Right hindlimb (tissue), 1 donor: Measurements from ENCODE around the gene SYK.
"Not testable (repeated sequence)": the region's sequence is repeated elsewhere in the genome, so short reads cannot be mapped to it uniquely, and the experiment has no call there.

Experiments used
- DNase-seq: peaks from one replicate; pipeline ENCODE4 v3.0.0-alpha.2; 2018

SYK gene

GRCh38 chr9:90882991-90883600, 81.5 kb downstream of the SYK start:
- DNase-seq: no peak

DNA sequence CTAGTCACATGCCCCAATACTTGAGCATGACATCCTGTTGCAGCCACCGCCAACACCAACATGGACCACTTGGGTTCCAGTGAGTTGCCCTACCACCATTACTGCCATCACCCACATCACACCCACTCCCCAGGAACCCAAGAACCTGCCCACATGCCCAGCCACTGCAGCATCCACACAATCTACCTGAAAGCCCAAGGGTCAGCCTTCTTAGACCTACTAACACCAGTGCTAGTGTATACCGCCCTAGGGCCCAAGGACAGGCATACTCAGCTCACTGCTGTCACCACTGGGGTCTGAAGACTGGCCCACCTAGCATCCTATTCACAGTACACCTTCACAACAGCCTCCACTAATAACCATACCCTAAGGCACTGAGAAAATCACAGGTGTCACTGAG, 82.0 kb downstream of the SYK start:
- DNase-seq: no peak

- DNase-seq: no peak
Measured at GRCh38 chr9:90884178-90884577, 82.6 kb downstream of the SYK start.

DNA sequence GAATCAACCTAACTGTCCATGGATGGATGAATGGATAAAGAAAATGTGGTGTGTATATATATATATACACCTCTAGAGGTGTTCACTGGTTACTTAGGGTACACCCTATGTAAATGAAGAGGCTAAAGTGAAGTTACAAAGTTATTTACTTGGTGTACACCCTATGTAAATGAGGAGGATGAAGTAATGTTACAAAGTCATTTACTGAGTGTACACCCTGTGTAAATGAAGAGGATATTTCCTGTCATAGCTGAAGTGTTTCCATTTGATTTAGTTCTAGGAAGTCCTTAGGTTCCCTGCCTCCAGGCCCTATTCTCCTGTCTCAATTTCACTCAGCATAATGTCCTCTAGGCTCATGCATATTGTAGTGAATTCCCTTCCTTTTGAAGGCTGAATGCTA, 85.2 kb downstream of the SYK start:
- not testable (repeated sequence) for DNase-seq

GRCh38 chr9:90888941-90889340, 87.3 kb downstream of the SYK start:
- DNase-seq: no peak

DNA sequence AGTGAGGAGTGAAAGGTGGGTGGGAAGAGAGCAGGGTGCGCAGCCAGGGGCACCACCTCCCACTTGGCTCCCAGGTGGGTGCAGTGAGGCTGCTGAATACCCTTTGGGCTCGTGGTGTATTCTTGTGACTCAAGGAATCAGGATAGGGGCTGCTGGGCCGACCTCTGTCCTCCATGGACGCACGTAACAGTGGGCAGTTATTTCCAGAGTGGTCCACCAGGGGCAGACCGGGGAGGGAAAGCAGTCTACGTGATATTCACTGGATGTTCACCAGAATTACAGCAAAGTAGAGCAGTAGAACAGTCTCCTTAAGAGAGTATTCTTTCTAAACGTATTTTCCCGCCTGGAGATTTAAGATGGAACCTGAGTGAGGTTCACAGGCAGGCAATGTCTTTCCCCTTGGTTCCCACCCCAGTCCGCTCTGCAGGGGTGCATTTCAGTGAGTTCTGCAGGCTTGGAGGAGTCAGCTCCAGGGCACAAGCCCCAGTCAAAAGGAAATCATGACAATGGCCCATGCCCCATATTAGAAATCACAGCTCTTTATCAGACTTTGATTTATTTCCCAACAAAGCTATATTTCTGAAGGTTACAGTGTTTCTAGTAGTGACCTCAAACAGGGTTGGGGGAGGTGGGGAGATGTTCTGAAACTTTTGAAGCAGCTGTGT, 88.7 kb downstream of the SYK start:
- no peak for DNase-seq

DNA sequence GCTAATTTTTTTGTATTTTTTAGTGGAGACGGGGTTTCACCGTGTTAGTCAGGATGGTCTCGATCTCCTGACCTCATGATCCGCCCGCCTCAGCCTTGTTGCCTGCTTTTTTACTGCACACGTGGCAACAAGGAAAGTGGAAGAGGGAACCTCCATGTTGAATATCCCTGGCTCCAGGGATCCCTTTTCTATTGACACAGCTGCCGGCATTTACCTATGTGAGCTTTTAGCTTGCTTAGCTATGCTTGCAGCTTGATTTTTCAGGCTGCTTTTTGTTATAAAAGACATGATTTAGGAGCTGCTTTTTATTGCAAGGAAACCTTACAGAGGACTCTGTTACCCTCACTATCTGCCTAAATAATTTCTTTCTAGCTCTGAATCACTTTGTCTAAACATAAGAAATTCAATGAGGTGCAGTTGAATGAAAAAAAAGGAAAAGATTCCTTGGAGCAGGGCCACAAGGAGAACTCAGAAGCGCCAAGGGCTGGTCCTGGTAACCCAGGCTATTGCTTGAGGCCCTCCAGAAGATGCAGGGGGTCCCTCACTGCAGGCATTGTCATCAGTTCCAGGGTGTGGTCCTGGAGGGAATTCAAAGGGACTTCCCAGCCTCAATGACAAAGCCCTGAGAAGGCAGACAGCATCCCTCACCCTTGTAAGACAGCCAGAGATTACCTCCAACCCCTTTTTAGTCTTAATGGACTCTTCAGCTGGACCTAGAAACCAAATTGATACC, 89.9 kb downstream of the SYK start:
- DNase-seq: no peak

GRCh38 chr9:90892918-90893317, 91.3 kb downstream of the SYK start:
- DNase-seq: no peak

- no peak for DNase-seq
Measured at GRCh38 chr9:90893706-90894105, 92.1 kb downstream of the SYK start.

DNA sequence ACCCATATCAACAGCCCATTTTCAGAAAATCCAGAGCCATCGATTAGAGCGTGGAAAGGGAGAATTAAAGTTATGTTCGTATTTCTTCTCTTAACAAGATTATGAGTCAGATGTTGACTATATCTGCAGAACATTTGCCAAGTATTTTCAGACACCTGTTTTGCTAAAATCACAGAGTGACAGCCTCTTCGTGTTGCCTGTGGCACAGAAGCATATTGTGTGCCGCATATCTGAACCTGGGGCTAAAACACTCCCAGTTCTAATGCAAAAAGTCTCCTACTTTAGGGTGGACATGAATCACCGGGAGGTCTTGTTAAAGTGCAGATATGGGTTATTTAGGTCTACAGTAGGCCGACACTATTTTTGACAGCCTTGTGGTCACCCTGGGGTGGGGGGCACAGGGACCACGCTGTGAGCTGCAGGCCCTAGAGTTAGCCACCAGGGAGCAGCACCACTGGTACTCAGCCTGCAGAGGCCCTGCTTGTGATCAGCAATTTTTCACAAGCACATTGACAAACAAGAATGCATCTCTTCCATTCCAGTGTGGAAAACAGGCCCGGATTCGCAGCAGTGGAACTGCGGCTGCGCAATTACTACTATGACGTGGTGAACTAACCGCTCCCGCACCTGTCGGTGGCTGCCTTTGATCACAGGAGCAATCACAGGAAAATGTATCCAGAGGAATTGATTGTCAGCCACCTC, 93.5 kb downstream of the SYK start:
- no peak for DNase-seq

- DNase-seq: no peak
Measured at GRCh38 chr9:90895786-90896185, 94.2 kb downstream of the SYK start.

GRCh38 chr9:90896231-90896630, 94.6 kb downstream of the SYK start:
- no peak for DNase-seq

DNA sequence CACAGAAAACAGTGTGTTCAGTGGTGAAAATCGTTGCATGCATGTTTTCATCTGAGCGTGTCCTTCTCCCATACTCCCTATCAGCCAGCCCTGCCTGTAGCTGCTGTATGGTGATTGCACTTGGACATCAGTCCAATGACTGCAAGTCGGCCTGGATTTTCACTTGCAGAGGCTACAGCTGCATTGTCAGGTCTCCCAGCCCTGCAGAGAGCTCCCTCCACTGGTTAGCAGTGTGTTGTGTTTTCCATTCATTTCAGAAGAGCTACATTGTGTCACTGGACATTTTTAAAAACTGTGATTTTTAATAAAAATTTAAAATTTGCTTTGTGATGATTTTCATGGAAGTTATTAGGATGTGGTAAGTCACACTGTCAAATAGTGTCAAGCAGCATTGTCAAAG, 96.6 kb downstream of the SYK start:
- DNase-seq: no peak

- no peak for DNase-seq
Measured at GRCh38 chr9:90899287-90899686, 97.7 kb downstream of the SYK start.

DNA sequence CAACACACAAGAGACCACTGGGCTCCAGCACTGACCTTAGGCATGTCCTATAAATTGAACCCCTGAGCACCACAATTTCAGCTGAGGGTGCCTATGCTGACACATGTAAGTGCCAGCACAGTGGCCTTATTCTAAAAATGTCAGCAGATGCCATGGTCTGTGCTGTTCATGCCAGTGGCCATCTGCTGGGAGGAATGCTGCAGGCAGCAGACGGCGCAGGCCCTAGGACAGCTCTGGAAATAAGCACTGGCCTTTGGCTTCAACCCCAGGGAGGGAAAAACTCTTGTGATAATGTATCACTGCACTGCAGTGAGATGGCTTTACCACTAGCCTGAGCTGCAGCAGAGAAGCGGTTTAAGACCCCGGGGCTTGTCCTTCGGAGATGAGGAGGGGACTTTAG, 98.5 kb downstream of the SYK start:
- no peak for DNase-seq

- no peak for DNase-seq
Measured at GRCh38 chr9:90901933-90902332, 100.3 kb downstream of the SYK start.

DNA sequence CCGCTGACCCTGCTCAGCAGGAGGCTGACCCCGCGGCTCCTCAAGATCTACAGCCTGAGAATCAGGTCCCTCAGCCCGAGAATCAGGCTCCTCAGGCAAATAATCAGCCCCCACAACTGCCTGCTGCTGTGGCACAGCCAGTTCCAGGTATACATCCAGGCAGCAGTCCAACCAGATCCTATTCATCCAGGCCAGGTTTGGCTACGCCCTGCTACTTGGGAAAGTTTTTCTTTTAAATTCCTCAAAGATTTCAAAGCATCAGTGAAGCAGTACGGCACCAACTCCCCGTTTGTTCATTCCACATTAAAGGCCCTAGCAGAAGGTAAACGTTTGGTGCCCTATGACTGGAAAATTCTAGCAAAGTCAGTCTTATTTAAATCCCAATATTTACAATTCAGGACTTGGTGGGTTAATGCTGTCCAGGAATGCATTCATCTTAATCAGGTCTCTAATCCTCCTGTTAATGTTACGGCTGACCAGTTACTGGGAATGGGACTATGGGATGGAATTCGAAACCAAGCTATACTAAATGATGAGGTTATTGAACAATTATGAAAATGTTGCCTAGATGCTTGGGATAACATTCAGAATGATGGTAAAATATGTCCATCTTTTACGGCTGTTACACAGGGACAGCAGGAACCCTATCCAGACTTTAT, 102.3 kb downstream of the SYK start:
- DNase-seq: no peak

- DNase-seq: no peak
Measured at GRCh38 chr9:90904706-90905478, 103.3 kb downstream of the SYK start.

GRCh38 chr9:90905822-90906221, 104.2 kb downstream of the SYK start:
- no peak for DNase-seq

DNA sequence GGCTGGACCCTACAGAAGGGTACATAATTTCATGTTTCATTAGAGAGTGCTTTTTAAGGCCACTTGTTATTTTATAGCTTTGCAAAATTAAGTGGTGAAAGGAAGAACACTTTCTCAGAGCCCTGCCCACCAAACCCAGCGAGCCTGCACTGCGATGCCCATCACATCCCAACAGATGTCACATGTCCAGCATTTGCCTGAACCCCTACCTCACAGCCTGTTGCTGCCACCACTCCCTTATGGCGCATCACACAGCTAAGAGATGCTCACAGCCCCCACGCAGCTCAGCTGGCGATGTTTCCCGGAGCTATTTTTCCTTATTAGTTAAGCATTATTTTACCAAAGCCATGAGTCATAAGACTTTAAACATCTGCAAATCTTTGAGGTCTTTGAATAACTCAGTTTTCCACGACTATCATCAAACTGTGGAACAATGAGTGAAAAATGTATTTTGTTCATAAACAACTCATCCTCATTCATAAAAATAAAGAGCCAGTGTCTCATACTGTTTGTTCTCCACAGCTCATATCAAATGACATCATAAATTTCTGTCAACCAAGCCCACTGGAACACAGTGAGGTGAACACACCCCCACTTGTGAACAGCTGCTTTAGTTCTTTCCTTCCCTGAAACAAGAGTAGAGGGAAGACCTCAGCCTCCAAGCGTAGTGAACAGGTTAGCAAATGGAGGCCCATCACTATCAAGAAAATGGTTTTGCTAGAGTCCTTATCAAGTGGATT, 104.9 kb downstream of the SYK start:
- no peak for DNase-seq

GRCh38 chr9:90907056-90907445, 105.4 kb downstream of the SYK start:
- DNase-seq: no peak

DNA sequence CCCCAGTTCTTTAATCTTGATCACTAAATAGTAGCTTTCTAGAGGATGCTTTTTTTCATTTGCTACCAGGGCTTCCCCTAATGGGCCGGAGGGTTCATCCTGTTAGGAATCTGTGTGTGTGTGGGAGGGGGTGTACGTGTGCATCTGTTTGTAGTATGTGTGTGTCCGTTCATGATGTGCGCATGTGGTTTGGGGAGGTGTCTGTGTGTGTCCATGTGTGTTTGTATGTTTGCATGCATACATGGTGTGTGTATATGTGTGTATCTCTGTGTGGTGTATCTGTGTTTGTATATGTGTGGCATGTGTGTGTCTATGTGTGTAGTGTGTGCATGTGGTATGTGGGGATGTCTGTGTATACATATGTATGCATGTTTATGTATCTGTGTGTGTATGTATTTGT, 106.2 kb downstream of the SYK start:
- DNase-seq: no peak
